ENCODE measurements around the gene PHC1.

GRCh38 chr12:8867009-8867408, 47.3 kb upstream of the PHC1 start:
- TF ChIP-seq EZH2 (IDR thresholded peaks at IDR 0.05; ENCODE audit: borderline replicate concordance, low read depth, low read length, poor library complexity, severe bottlenecking), result no peak
- no peak for TF ChIP-seq CTCF (conservative IDR thresholded peaks at IDR 0.05; ENCODE audit: low read depth, low read length)
